HepG2 (cell line): ENCODE data around the gene SCARB2. TPM values are rescaled to one million over a fixed set of nuclear protein-coding genes. Genes with fewer than 3 reads are reported as not detected.

Experiments
- ASH2L ChIP-seq: fragments of 300-600, 200-600 bp; sonication (generic); IDR thresholded peaks from 2 replicates; pipeline ENCODE4 v1.7.0; 2017; ENCODE audit warnings: low read depth, mild to moderate bottlenecking, moderate library complexity, mixed read lengths, low read length; ENCODE audit not compliant: insufficient read length
- ATF7 ChIP-seq, 2 experiments: fragments of 450-650 bp in 1 of 2; sonication (generic) in 1 of 2; formaldehyde crosslinking in 1 of 2; IDR thresholded peaks; 2 replicates each; pipeline versions ENCODE4 v1.4.0 to v1.6.1; 2016 to 2020; ENCODE audit warnings: antibody characterized with exemption in 1 of 2, mild to moderate bottlenecking in 1 of 2, missing genetic modification reagents in 1 of 2
- ATRX ChIP-seq: sonication (generic); formaldehyde crosslinking; IDR thresholded peaks from 2 replicates; pipeline ENCODE4 v1.4.0; 2020; ENCODE audit warnings: missing genetic modification reagents, borderline replicate concordance
- ERF ChIP-seq: IDR thresholded peaks from 2 replicates; pipeline ENCODE4 v1.6.1; 2018; ENCODE audit warnings: missing biosample characterization, missing genetic modification reagents
- FIP1L1 ChIP-seq: fragments of 200-400 bp; formaldehyde crosslinking; IDR thresholded peaks from 2 replicates; pipeline ENCODE4 v1.6.1; 2018; ENCODE audit warnings: low read depth, mild to moderate bottlenecking, low read length, moderate library complexity, borderline replicate concordance; ENCODE audit not compliant: insufficient read depth
- FOSL2 ChIP-seq: sonication (generic); formaldehyde crosslinking; IDR thresholded peaks from 2 replicates; pipeline ENCODE4 v1.4.0; 2020; ENCODE audit warnings: missing genetic modification reagents
- FOXO1 ChIP-seq: sonication (generic); formaldehyde crosslinking; IDR thresholded peaks from 2 replicates; pipeline ENCODE4 v1.4.0; 2020; ENCODE audit warnings: missing genetic modification reagents
- KLF9 ChIP-seq: IDR thresholded peaks from 2 replicates; pipeline ENCODE4 v1.6.1; 2016; ENCODE audit warnings: low read depth
- MBNL3 ChIP-seq: fragments of 250-450 bp; sonication (Bioruptor Pico); conservative IDR thresholded peaks from 2 replicates; pipeline ENCODE4 v1.8.0; 2022; ENCODE audit warnings: mild to moderate bottlenecking, inconsistent platforms
- MZF1 ChIP-seq: sonication (generic); formaldehyde crosslinking; IDR thresholded peaks from 2 replicates; pipeline ENCODE4 v1.8.1; 2023; ENCODE audit warnings: mild to moderate bottlenecking, missing genetic modification reagents, borderline replicate concordance
- RBM39 ChIP-seq: fragments of 200-400 bp; formaldehyde crosslinking; IDR thresholded peaks from one replicate; pipeline ENCODE4 v1.6.1; 2018; ENCODE audit warnings: antibody characterized with exemption, mild to moderate bottlenecking, low read depth, low read length; ENCODE audit not compliant: poor library complexity, severe bottlenecking
- SAP130 ChIP-seq: IDR thresholded peaks from 2 replicates; pipeline ENCODE4 v1.6.1; 2016; ENCODE audit warnings: low read depth
- SP4 ChIP-seq: sonication (generic); formaldehyde crosslinking; IDR thresholded peaks from 2 replicates; pipeline ENCODE4 v1.8.1; 2023; ENCODE audit warnings: mild to moderate bottlenecking, missing genetic modification reagents
- STAT5B ChIP-seq: sonication (generic); formaldehyde crosslinking; IDR thresholded peaks from 2 replicates; pipeline ENCODE4 v1.4.0; 2020; ENCODE audit warnings: missing genetic modification reagents
- TSC22D2 ChIP-seq: sonication (generic); formaldehyde crosslinking; IDR thresholded peaks from 2 replicates; pipeline ENCODE4 v1.5.1; 2020; ENCODE audit warnings: missing genetic modification reagents, mild to moderate bottlenecking, borderline replicate concordance
- ZBTB33 ChIP-seq: sonication (generic); formaldehyde crosslinking; IDR thresholded peaks from 2 replicates; pipeline ENCODE4 v1.4.0; 2020; ENCODE audit warnings: missing genetic modification reagents
- ZMYM3 ChIP-seq: sonication (generic); formaldehyde crosslinking; IDR thresholded peaks from 2 replicates; pipeline ENCODE4 v1.5.1; 2020; ENCODE audit warnings: mild to moderate bottlenecking, missing genetic modification reagents
- ZMYM4 ChIP-seq: sonication (generic); formaldehyde crosslinking; IDR thresholded peaks from 2 replicates; pipeline ENCODE4 v1.8.1; 2023; ENCODE audit warnings: mild to moderate bottlenecking, missing genetic modification reagents
- ZNF329 ChIP-seq: sonication (generic); formaldehyde crosslinking; IDR thresholded peaks from 2 replicates; pipeline ENCODE4 v1.9.0; 2021; ENCODE audit warnings: low read depth, mild to moderate bottlenecking, missing genetic modification reagents
- ZNF543 ChIP-seq: sonication (generic); formaldehyde crosslinking; IDR thresholded peaks from 2 replicates; pipeline ENCODE4 v1.4.0; 2020; ENCODE audit warnings: mild to moderate bottlenecking, missing genetic modification reagents
- ZNF710 ChIP-seq: sonication (generic); formaldehyde crosslinking; IDR thresholded peaks from 2 replicates; pipeline ENCODE4 v1.5.0; 2020; ENCODE audit warnings: mild to moderate bottlenecking, missing genetic modification reagents, borderline replicate concordance
- ZNF776 ChIP-seq: sonication (generic); formaldehyde crosslinking; IDR thresholded peaks from 2 replicates; pipeline ENCODE4 v1.4.0; 2020; ENCODE audit warnings: mild to moderate bottlenecking, missing genetic modification reagents
- polyA plus RNA-seq, 8 experiments: library from polyadenylated mRNA; depleted of rRNA in 3 of 8; stranded (reverse) in 7 of 8; unstranded in 1 of 8; fragments of >200 nt; fragmentation: Illumina TruSeq in 4 of 8; extraction: Trizol in 4 of 8; gene quantifications; 2 replicates each; pipeline versions ENCODE4 v1.2.1 to v1.2.3, GENCODE V29; 2011 to 2016; ENCODE audit warnings: low read depth in 4 of 8, missing spikeins in 1 of 8, mixed read lengths in 1 of 8; ENCODE audit not compliant: insufficient read depth in 1 of 8
- total RNA-seq, 5 experiments: library from RNA; depleted of rRNA; stranded (reverse); fragments of >200 nt; fragmentation: Illumina TruSeq; extraction: Trizol; gene quantifications; 2 replicates each; pipeline ENCODE4 v1.2.3, GENCODE V29; 2016; ENCODE audit warnings: low read depth in 1 of 5
- TF ChIP-seq, protein P1 (sequence below): sonication (generic); formaldehyde crosslinking; IDR thresholded peaks from 2 replicates; pipeline ENCODE4 v1.5.0; 2020; ENCODE audit warnings: missing genetic modification reagents
- TF ChIP-seq, protein P2 (sequence below): sonication (generic); formaldehyde crosslinking; IDR thresholded peaks from 2 replicates; pipeline ENCODE4 v1.4.0; 2020; ENCODE audit warnings: missing genetic modification reagents; ENCODE audit errors: not compliant biosample characterization
- TF ChIP-seq, protein P3 (sequence below): sonication (generic); formaldehyde crosslinking; IDR thresholded peaks from 2 replicates; pipeline ENCODE4 v1.4.0; 2020; ENCODE audit warnings: mild to moderate bottlenecking, missing genetic modification reagents

SCARB2 gene
- total and polyA plus RNA-seq, 2 of the 13 experiments (the other 11 are each of a cell fraction or from before 2014, with no cell fraction given) = 40.6 to 43.4 TPM

GRCh38 chr4:76200771-76201231 lies 12.8 kb downstream of the SCARB2 start (continued):
- TF ChIP-seq, protein P1, sequence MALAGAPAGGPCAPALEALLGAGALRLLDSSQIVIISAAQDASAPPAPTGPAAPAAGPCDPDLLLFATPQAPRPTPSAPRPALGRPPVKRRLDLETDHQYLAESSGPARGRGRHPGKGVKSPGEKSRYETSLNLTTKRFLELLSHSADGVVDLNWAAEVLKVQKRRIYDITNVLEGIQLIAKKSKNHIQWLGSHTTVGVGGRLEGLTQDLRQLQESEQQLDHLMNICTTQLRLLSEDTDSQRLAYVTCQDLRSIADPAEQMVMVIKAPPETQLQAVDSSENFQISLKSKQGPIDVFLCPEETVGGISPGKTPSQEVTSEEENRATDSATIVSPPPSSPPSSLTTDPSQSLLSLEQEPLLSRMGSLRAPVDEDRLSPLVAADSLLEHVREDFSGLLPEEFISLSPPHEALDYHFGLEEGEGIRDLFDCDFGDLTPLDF (CRISPR knock-in tag) = no peak
- TF ChIP-seq ERF (CRISPR knock-in tag) (0 out of 2 replicates have a peak, but pooled peaks have one; percentile 58), FOXO1 (0 out of 2 replicates have a peak, but pooled peaks have one; percentile 61), SAP130 (peak; percentile 73), ZBTB33 (peak; percentile 46; the same call in 1 of the 2 replicates), ZMYM4 (CRISPR knock-in tag) (peak; percentile 83), MBNL3 (CRISPR knock-in tag) (no peak), KLF9 (CRISPR knock-in tag) (no peak), RBM39 (no peak), FOSL2 (peak; percentile 75), ASH2L (no peak), SP4 (CRISPR knock-in tag) (no peak), ATF7 (IDR thresholded peaks at IDR 0.05) (peak; percentile 13; the same call in 1 of the 2 replicates), ATF7 (CRISPR knock-in tag; IDR thresholded peaks at IDR 0.05) (no peak), ZNF543 (CRISPR knock-in tag) (no peak), ZNF776 (CRISPR knock-in tag) (no peak), FIP1L1 (no peak), ATRX (CRISPR knock-in tag) (no peak), ZNF710 (CRISPR knock-in tag) (no peak; the same call in 1 of the 2 replicates), ZMYM3 (CRISPR knock-in tag) (0 out of 2 replicates have a peak, but pooled peaks have one; percentile 23), TSC22D2 (CRISPR knock-in tag) (no peak), MZF1 (no peak), ZNF329 (no peak), STAT5B (CRISPR knock-in tag) (no peak)
- TF ChIP-seq, protein P2, sequence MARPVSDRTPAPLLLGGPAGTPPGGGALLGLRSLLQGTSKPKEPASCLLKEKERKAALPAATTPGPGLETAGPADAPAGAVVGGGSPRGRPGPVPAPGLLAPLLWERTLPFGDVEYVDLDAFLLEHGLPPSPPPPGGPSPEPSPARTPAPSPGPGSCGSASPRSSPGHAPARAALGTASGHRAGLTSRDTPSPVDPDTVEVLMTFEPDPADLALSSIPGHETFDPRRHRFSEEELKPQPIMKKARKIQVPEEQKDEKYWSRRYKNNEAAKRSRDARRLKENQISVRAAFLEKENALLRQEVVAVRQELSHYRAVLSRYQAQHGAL (CRISPR knock-in tag) = no peak
- TF ChIP-seq, protein P3, sequence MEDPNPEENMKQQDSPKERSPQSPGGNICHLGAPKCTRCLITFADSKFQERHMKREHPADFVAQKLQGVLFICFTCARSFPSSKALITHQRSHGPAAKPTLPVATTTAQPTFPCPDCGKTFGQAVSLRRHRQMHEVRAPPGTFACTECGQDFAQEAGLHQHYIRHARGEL (CRISPR knock-in tag) = no peak
